GM12872 (cell line): ENCODE data around the gene VAC14.

Experiments used
- TF ChIP-seq, protein P1 (sequence below): IDR thresholded peaks from 3 replicates; pipeline ENCODE4 v1.5.1; 2011; ENCODE audit warnings: low read depth, mild to moderate bottlenecking, low read length, moderate library complexity; ENCODE audit not compliant: insufficient read depth

The VAC14 gene

GRCh38 chr16:70780546-70780945, 20.4 kb downstream of the VAC14 start:
- TF ChIP-seq, protein P1, sequence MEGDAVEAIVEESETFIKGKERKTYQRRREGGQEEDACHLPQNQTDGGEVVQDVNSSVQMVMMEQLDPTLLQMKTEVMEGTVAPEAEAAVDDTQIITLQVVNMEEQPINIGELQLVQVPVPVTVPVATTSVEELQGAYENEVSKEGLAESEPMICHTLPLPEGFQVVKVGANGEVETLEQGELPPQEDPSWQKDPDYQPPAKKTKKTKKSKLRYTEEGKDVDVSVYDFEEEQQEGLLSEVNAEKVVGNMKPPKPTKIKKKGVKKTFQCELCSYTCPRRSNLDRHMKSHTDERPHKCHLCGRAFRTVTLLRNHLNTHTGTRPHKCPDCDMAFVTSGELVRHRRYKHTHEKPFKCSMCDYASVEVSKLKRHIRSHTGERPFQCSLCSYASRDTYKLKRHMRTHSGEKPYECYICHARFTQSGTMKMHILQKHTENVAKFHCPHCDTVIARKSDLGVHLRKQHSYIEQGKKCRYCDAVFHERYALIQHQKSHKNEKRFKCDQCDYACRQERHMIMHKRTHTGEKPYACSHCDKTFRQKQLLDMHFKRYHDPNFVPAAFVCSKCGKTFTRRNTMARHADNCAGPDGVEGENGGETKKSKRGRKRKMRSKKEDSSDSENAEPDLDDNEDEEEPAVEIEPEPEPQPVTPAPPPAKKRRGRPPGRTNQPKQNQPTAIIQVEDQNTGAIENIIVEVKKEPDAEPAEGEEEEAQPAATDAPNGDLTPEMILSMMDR = no peak

- TF ChIP-seq, protein P1 = no peak
Measured at GRCh38 chr16:70779361-70779760, 21.6 kb downstream of the VAC14 start.

- TF ChIP-seq, protein P1 = no peak
Measured at GRCh38 chr16:70778901-70779309, 22.1 kb downstream of the VAC14 start.

- TF ChIP-seq, protein P1 = no peak
Measured at GRCh38 chr16:70777973-70778406, 23.0 kb downstream of the VAC14 start.

- TF ChIP-seq, protein P1 = no peak
Measured at GRCh38 chr16:70777496-70777895, 23.5 kb downstream of the VAC14 start.

GRCh38 chr16:70775399-70775798, 25.6 kb downstream of the VAC14 start:
- TF ChIP-seq, protein P1 = no peak

DNA sequence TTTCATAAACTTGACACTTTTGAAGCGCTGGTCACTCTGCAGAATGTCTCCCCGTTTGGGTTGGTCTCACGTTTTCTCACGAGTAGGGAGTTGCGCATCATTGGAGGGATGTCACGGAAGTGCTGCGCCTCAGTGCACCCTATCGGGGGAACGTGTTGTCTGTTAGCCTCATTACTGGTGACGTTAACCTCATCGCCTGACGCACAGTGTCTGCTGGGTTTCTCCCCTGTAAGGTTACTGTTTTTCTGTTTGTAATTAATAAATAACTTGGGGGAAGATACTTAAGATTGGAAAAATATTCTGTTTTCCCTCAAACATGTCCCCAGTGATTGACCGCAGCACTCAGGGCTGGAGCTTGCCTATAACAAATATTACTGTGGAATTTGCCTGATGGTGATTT, 26.7 kb downstream of the VAC14 start:
- TF ChIP-seq, protein P1 = no peak

GRCh38 chr16:70772493-70772892, 28.5 kb downstream of the VAC14 start:
- TF ChIP-seq, protein P1 = no peak
